UCSD-AML1 (cell line): ENCODE measurements around the gene CCN5.

Experiments
- DNase-seq: peaks from one replicate; lab custom pipeline; 2025; ENCODE audit not compliant: unreplicated experiment; lab: John Stamatoyannopoulos, UW

The CCN5 gene

DNA sequence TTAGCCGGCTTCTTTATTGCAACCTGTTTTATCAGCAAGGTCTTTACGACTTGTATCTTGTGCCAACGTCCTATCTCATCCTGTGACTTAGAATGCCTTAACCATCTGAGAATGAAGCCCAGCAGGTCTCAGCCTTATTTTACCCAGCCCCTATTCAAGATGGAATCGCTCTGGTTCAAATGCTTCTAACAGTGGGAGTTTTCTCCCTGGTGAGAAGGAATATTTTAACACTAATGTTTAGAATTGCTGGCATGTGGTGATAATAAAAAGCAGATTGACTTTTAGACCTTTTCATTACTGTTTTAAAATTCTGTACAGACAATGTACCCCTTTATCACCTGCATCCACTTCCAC, 20.6 kb downstream of the CCN5 start:
- DNase-seq = no peak

DNA sequence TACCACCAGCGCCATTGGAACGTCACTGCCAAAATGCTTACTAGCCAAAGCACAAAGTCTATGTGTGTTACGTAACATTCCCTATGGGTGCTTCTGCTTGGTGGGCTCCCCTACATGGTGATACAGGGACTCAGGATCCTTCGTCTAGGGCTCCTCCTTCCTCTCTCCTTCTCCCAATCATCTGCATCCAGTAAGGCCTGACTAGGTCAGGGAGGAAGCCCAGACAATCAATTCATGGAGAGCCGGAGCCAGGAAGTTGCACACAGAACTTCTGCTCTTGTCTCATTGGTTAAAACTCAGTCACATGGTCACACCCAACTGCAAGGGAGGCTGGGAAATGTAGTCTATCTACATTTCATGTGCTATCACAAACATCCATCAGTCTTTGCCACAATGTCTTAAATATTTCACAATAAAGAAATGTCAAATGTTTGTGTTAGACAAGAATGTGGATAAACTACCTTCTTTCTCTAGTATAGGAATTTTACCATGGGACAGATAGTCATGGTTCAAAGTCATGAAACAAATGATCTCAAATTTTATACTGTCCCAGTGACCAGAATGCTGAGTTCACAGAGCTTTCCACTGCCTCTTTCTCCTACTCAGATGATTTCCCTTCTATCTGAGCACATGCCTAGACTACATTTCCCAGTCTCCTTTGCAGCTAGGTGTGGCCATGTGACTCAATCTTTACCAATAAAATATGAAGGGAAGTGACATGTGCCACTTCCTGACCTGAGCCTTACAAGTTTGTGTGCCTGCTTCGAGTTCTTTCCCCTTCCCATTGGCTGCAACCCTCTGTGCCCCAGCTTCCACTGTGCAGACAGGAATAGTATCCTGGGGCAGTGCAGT, 21.2 kb downstream of the CCN5 start:
- peak; percentile 45 for DNase-seq

DNA sequence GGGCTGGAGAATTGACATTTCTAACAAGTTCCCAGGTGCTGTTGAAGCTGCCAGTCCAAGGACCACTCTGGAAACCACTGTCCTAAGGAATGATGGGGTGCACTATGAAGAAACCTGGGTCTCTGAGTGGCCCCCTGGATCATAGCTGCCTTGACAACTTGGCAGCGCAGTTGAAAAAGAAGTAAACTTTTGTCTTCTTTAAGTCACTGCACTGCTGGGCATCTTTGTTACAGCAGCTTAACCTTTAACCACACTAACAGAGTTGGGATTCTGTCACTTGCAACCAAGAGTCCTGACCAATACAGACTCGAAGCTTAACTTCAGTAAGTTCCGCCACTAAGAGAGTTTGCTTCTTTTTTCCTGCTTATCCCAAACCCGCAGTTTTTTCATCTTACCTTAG, 21.9 kb downstream of the CCN5 start:
- DNase-seq = no peak

DNA sequence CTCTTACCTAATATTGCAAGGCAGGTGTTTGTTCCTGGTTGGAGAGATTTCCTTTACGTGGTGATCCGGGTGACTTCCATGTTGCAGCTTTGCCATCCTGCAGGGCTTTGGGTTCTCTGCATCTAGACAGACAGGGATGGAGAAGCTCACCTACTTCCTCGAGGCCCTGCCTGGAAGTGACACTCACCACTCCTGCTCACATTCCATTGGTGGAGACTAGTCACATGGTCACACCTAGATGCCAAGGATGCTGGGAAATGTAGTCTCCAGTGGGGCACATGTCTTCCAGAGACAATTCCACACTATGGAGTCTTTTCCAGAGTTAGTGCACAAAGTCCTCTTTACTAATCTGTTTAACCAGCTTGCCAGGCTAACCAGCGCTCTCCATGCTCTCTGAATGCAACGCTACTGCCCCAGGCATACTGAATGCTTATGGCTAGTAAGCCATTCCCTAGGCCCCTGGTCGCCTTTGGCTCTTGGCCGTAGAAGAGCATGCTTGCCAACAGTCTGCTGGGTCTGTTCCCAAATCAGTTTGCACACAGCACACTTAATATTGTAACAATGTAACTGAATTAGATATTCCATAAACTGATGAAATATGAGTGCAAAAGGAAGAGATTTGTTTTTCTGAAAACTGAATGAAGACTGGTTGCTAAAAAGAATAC, 23.8 kb downstream of the CCN5 start:
- peak; percentile 40 for DNase-seq

DNA sequence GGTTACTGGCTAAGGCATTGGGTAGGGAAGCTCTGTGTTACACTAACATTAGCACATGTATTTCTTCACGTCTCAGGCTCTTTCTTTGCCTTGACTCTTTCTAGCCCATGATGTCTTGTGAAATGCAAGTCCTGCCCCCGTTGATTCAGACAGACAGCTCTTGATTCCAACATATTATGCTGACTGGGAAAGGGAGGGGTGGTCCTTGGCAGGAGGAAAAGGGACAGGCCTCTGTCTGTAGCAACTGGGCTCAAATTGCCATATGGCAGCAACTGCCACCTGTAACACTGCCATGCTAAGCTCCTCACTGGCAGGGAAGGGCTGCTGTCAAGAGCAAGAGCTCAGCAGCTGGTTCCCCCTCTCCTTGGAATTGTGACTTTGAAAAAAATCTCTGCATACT, 24.8 kb downstream of the CCN5 start:
- no peak for DNase-seq

DNA sequence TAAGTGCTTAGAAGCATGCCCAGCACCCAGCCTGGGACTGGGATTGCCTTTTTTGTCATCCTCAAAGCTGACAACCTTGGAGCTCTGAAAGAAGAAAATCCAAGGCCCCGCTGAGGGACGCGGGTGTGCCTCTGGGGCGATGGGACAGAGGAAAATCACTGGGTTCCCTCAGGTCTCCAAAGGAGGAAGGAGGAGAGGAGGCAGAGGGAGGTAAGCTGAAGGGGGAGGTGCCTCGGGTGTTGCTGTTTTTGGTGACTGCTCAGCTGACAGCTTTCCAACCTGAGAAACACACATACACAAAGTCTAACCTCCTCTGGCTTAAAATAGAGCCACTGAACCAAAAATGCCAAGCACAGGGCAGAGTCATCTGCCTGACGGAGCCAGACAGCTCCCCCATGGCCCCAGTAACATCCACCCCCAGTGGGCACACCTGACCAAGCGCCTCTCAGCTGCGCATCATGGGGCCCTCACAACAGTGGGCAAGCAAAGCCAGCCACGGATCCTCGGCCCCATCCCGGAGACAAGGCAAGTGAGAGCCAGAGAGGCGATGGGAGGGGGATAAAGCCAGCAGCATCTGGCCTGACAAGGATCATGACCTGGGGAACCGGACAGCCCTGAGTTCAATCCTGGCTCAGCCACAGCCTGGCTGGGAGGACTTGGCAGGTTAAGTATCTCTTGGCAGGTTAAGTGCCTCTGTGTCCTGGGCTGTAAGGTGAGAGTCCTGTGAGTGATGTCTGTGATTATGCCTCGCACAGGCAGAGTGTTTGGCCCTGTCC, 27.3 kb downstream of the CCN5 start:
- DNase-seq = no peak

DNA sequence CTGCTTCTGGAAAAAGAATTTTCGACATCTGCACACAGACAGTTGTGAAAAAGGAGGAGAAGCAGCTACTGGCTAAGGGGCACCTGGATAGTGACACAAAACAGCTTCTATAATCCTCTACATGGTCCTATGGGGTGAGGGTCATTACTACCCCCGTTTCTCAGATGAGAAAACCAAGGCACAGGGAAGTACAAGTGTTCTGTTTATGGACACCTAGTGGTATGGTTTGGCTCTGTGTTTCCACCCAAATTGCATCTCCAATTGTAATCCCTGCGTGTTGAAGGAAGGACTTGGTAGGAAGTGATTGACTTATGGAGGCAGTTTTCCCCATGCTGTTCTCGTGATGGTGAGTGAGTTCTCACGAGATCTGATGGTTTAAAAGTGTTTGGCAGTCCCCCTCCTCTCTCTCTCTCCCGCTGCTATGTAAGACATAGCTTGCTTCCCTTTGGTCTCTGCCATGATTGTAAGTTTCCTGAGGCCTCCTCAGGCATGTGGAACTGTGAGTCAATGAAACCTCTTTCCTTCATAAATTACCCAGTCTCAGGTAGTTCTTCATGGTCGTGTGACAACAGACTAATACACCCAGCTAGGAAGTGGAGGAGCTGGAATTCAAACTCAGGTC, 28.0 kb downstream of the CCN5 start:
- no peak for DNase-seq

DNA sequence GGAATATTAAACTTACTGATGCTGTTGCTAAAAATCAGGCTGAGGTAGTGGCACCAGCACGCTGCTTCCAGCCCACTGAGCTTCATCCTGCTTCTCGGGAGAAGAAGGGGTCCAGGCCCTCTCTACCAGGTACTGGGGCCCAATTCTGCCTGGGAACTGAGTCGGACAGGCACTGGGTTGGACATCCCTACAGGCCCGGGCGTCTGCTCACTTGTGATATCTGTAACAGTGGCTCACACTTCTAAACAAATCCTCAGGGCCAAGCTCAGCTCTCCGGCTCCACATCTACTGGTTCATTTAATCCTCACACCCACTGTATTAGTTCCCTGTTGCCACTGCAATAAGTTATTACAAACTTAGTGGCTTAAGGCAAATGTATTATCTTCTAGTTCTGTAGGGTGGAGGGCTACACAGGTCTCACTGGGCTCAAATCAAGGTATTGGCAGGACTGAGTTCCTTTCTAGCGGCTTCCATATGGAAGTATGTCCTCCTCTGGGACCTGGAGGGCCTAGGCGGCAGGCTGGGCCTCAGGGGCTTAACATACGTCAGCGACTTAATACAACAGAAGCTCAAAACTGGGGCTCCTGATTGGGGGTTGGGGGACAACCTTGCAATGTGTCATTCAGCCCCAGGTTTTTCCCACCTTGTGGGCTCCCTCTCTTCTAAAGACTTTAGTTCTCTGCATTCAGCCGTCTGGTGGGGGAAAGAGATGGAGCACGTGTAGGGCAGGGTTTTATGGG, 28.9 kb downstream of the CCN5 start:
- DNase-seq = no peak

DNA sequence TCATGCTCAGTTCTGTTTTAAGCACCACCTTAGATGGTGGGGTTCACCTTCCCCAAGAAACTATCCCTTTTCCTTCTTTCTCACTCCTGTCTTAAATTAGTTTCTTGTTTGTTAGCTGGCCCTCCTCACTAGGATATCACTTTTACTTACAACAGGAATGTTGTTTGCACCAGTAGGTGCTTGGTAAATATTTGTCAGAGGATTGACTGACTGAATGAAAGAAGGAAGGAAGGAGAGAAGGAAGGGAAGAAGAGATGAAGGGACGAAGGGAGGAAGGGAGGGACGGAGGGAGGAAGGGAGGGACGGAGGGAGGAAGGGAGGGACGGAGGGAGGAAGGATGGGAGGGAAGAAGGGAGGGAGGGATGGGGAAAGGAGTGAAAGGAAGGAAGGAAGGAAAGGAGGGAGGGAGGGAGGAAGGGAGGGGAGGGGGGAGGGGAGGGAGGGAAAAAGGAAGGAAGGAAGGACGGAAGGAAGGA, 30.0 kb downstream of the CCN5 start:
- no peak for DNase-seq

DNA sequence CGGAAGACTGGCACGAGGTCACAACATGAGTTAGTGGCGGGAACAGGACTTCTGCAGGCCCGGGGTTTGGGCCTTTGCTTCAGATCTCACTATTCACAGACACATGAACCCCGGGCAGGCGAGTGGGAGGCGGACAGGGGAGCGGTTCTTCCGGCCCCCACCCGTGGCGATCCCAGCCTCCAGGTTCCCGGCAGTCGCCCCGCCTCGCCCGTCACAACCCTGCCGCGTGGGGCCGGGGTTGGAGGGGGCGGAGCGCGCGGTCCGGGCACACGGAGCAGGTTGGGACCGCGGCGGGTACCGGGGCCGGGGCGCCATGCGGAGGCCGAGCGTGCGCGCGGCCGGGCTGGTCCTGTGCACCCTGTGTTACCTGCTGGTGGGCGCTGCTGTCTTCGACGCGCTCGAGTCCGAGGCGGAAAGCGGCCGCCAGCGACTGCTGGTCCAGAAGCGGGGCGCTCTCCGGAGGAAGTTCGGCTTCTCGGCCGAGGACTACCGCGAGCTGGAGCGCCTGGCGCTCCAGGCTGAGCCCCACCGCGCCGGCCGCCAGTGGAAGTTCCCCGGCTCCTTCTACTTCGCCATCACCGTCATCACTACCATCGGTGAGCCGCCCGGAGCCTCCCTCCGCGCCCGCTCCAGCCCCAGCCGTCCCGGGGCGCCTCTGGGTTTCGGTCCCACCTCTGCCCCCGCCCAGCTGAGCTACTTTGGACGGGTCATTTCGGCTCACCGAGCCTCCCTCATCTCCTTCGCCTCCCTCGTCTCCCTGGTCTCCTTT, 30.6 kb downstream of the CCN5 start, which contains the start of gene KCNK15:
Gene KCNK15, plus strand, starts transcription at position 268 of the 769 bp plus-strand sequence. Its CDS starts 46 bp downstream, at position 314.
- no peak for DNase-seq

DNA sequence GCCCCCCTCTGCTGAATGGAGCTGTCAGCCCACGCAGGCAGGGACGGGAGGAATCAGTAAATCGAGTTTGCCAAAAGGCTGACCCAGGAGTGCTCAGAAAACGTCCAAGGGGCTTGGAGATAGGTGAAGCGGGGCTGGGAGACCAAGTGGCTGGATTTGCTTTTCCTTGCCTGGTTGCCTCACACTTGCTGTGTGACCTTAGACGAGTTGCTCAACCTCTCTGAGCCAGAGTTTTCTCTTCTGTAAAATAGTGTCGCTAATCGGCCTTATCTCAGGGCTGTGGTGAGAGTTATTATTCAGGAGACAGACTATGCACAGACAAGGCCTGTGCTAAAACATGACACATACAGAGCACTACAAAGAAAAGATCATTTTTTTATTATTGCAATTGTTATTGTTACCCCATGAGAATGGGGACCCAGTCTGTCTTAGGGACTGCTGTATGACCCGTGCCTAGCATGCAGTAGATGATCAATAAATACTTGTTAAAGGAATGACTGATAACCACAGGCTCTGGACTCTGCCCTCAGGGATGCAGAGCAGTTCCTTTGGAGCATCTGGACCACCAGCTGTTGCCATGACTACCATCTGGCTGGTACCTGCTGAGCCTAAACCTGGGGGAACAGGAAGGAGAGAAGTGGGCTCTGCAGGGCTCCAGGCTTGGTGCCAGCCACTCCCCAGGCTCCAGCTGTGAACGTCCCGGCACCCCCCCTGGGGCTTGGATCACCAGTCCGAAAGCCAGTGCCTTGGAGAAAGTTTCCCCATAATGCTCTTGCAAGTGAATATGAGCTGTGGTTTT, 31.4 kb downstream of the CCN5 start:
- no peak for DNase-seq

DNA sequence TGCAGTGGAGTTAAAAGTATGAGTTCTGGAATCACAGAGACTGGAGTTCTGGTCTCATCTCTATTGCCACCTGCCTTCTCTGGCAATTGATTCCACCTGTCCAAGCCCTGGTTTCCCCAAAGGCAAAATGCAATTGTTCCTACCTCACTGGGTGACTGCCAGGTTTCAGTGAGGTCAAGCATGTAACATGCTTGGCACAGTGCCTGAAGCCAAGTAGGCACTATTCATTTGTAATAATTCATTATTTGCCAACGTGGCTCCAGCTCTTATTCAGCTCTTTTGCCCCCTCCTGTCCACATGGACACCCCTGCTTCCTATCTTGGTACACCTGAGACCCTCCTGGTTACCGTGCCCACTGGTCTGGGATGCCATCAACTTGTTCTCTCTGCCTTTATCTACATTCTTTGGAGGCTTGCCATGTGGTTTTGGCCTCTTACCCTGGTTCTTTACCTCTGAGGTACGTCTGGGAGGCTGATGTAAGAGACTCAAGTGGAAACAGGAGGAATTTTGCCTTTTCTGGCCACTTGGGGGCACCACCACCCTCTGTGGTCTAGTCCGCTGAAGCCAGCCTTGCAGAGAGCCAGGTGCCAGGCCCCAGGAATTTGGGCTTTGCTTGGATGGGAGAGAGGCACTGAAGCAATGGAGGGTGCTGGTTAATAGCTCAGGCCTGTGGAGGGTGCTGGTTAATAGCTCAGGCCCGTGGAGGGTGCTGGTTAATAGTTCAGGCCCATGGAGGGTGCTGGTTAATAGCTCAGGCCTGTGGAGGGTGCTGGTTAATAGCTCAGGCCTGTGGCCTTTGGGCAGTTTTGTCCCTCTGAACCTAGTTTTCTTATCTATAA, 32.2 kb downstream of the CCN5 start:
- peak; percentile 67 for DNase-seq

DNA sequence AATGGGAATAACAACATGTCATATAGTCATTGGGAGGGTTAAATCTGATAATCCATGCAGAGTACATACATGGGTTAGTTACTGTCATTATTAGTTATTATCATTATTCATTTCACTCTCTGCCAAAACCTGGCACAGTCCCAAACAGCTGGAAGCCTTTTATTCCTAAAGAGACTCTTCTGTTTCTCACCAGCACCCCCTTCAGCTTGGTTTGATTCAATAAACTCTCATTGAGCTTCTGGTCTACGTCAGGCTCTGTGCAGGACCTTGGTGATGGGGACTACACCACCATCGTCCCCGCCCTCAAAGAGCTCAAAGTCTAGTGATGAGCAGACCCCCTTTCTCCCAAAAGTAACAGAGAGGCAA, 32.8 kb downstream of the CCN5 start:
- DNase-seq = no peak

DNA sequence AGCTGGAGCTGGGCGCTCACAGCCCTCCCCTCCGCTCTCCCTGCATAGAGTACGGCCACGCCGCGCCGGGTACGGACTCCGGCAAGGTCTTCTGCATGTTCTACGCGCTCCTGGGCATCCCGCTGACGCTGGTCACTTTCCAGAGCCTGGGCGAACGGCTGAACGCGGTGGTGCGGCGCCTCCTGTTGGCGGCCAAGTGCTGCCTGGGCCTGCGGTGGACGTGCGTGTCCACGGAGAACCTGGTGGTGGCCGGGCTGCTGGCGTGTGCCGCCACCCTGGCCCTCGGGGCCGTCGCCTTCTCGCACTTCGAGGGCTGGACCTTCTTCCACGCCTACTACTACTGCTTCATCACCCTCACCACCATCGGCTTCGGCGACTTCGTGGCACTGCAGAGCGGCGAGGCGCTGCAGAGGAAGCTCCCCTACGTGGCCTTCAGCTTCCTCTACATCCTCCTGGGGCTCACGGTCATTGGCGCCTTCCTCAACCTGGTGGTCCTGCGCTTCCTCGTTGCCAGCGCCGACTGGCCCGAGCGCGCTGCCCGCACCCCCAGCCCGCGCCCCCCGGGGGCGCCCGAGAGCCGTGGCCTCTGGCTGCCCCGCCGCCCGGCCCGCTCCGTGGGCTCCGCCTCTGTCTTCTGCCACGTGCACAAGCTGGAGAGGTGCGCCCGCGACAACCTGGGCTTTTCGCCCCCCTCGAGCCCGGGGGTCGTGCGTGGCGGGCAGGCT, 35.1 kb downstream of the CCN5 start:
- DNase-seq = peak; percentile 32

DNA sequence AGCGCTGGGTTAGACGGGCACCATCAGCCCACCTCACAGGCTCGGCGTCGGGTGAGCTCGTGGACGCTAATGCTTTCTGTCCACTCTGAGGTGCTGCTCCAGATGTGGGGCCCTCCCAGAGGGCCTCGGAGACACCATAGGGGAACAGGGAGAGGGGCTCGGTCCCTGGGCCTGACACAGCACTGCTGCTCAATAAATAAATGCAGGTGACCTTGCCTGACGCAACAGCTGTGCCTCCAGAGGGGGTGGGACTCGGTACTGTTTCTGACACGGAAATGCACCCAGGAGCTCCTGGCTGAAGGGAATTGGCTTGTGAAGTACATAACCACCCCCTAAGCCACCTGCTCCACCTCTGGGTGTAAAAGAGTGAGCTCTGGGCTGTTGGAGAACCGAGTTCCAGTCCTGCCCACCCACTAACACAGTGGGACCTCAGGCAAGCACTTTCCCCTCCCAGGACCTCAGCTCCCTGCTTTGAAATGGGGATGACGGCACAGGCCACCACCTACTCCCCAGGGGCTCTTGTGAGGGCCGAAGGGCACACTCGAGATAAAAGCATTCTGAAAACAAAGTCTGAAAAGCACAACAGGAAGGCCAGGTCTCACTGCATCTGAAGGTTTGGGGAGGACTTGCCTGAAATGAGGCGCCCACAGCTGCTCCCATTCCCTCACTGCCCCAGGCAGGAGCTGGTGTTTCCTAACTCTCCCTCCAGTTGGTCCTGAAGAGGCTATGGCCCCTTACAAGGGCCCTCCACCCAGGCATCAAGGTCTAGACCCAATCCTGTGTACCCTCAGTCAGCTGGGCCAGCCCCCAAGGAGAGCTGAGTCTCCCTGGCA, 37.1 kb downstream of the CCN5 start:
- no peak for DNase-seq

DNA sequence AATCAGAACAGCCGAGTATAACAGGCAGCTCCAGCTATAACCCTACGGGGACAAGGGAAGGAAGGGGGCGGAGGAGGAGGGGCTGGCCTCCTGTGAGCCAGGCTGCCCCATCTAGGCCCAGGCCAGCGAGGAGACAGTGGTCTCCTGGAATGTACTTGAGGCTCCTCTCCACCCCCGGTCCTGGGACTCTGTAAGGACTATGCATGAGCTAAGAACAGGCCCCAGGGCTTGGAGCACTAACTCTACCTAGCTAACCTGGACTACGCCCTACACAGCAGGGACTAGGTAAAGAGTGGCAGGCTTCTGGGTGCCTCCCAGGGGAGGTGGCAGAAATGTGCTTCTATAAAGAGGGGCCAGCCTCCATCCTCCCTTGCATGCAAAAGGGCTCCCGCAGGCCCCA, 39.4 kb downstream of the CCN5 start:
- no peak for DNase-seq
